GM12878 (cell line): ENCODE results near the gene PPP4R1. TPM values are rescaled to one million over a fixed set of nuclear protein-coding genes. Genes with fewer than 3 reads are reported as not detected.
A peak's percentile ranks its signal among the peaks of the same experiment; 100 is the strongest.

ENCODE experiments used
- ATAC-seq: fragments of 200-7000 bp; cut with Tn5 transposase; 3 replicates; pipeline ENCODE4 v1.9.1; 2020; ENCODE audit warnings: mild to moderate bottlenecking, moderate library complexity
- BruUV-seq: library from RNA; stranded (reverse); fragments of 400-500 nt; replicated peaks from 2 replicates; lab custom pipeline; 2021; lab: Mats Ljungman, UMichigan
- CTCF ChIA-PET: fragments of 300-600 bp; sonication (Branson Sonifier 250); formaldehyde crosslinking; extraction: SDS; loops from one replicate; lab custom pipeline; 2021; ENCODE audit warnings: inconsistent platforms; lab: Yijun Ruan, JAX
- POLR2A ChIA-PET: fragments of 350-600 bp; formaldehyde crosslinking; extraction: SDS; loops from one replicate; lab custom pipeline; 2021; ENCODE audit warnings: inconsistent platforms; lab: Charles Lee
- RAD21 ChIA-PET: fragments of 300-600 bp; sonication (Branson Sonifier 250); formaldehyde crosslinking; loops from one replicate; lab custom pipeline; 2023; ENCODE audit warnings: antibody characterized with exemption; ENCODE audit not compliant: unreplicated experiment; lab: Charles Lee
- SMC1A ChIA-PET: fragments of 300-600 bp; sonication (Branson Sonifier 250); formaldehyde crosslinking; loops from one replicate; lab custom pipeline; 2023; ENCODE audit not compliant: unreplicated experiment, uncharacterized antibody; lab: Charles Lee
- DNase-seq: peaks from one replicate; pipeline ENCODE4 v3.0.0-alpha.2; 2011; ENCODE audit warnings: low read depth, low spot score
- FAIRE-seq: peaks from 3 replicates; lab custom pipeline; 2011; peaks lifted over from hg19 to GRCh38; lab: Jason Lieb, UNC
- H2AFZ ChIP-seq: 2 replicates; pipeline ENCODE4 v1.6.0; 2011; ENCODE audit warnings: low read depth, low read length, control low read depth; ENCODE audit not compliant: control insufficient read depth
- H3K27ac ChIP-seq: 2 replicates; pipeline ENCODE4 v1.5.1; 2011; ENCODE audit warnings: control low read depth; ENCODE audit not compliant: control insufficient read depth, insufficient read depth
- H3K27me3 ChIP-seq, 2 experiments: replicated peaks in 1 of 2; 2 replicates each; pipeline versions ENCODE4 v1.6.0 to v1.6.1; 2011; ENCODE audit warnings: low read length in 1 of 2; ENCODE audit not compliant: control insufficient read depth in 2 of 2, insufficient read depth in 2 of 2
- H3K36me3 ChIP-seq, 2 experiments: 2 replicates each; pipeline ENCODE4 v1.5.1; 2011; ENCODE audit warnings: low read length in 1 of 2; ENCODE audit not compliant: control insufficient read depth in 2 of 2, insufficient read depth in 2 of 2
- H3K4me1 ChIP-seq: 2 replicates; pipeline ENCODE4 v1.6.1; 2011; ENCODE audit warnings: mild to moderate bottlenecking, low read length, moderate library complexity, mixed read lengths; ENCODE audit not compliant: control insufficient read depth, insufficient read depth
- H3K4me2 ChIP-seq: 2 replicates; pipeline ENCODE4 v1.6.0; 2011; ENCODE audit warnings: control low read depth; ENCODE audit not compliant: control insufficient read depth, insufficient read depth
- H3K4me3 ChIP-seq: fragments of 200-600 bp; sonication (generic); 2 replicates; pipeline ENCODE4 v1.5.1; 2016
- H3K79me2 ChIP-seq: 2 replicates; pipeline ENCODE4 v1.6.0; 2011; ENCODE audit warnings: low read length; ENCODE audit not compliant: control insufficient read depth, insufficient read depth
- H3K9ac ChIP-seq: 2 replicates; pipeline ENCODE4 v1.8.0; 2011; ENCODE audit warnings: low read length, control low read depth, mixed read lengths; ENCODE audit not compliant: control insufficient read depth, insufficient read depth
- H3K9me3 ChIP-seq: replicated peaks from 3 replicates; pipeline ENCODE4 v1.5.1; 2011; ENCODE audit warnings: mild to moderate bottlenecking, low read length; ENCODE audit not compliant: control insufficient read depth, insufficient read depth
- H4K20me1 ChIP-seq: 2 replicates; pipeline ENCODE4 v1.6.0; 2011; ENCODE audit not compliant: control insufficient read depth, insufficient read depth
- BCL11A ChIP-seq: IDR thresholded peaks from 2 replicates; pipeline ENCODE4 v1.6.1; 2011; ENCODE audit warnings: low read depth, low read length
- CREB1 ChIP-seq: IDR thresholded peaks from 2 replicates; pipeline ENCODE4 v1.6.1; 2012; ENCODE audit warnings: low read depth, mild to moderate bottlenecking, inconsistent platforms
- IKZF1 ChIP-seq: fragments of 450-650 bp; conservative IDR thresholded peaks from 2 replicates; pipeline ENCODE4 v1.6.1; 2017; ENCODE audit warnings: antibody characterized with exemption, mild to moderate bottlenecking
- NR2F1 ChIP-seq: fragments of 450-650 bp; conservative IDR thresholded peaks from 2 replicates; pipeline ENCODE4 v1.6.1; 2017; ENCODE audit warnings: mild to moderate bottlenecking
- RAD21 ChIP-seq: IDR thresholded peaks from 2 replicates; pipeline ENCODE4 v1.6.1; 2011; ENCODE audit warnings: mild to moderate bottlenecking, low read depth, low read length, moderate library complexity; ENCODE audit not compliant: insufficient read depth
- RFX5 ChIP-seq: IDR thresholded peaks from 2 replicates; pipeline ENCODE4 v1.6.1; 2011; ENCODE audit warnings: low read depth, low read length, improper control_type of control experiment
- SIX5 ChIP-seq: IDR thresholded peaks from 2 replicates; pipeline ENCODE4 v1.6.1; 2011; ENCODE audit warnings: mild to moderate bottlenecking, low read depth, low read length, moderate library complexity; ENCODE audit not compliant: severe bottlenecking
- SMAD1 ChIP-seq: fragments of 450-650 bp; IDR thresholded peaks from 2 replicates; pipeline ENCODE4 v1.6.1; 2018; ENCODE audit warnings: mild to moderate bottlenecking, low read depth; ENCODE audit not compliant: partially characterized antibody
- SMARCA5 ChIP-seq: fragments of 450-650 bp; IDR thresholded peaks from 2 replicates; pipeline ENCODE4 v1.6.1; 2017; ENCODE audit warnings: mild to moderate bottlenecking
- TAF1 ChIP-seq: IDR thresholded peaks from 2 replicates; pipeline ENCODE4 v1.6.1; 2011; ENCODE audit warnings: mild to moderate bottlenecking, low read depth, low read length, borderline replicate concordance
- TBL1XR1 ChIP-seq: IDR thresholded peaks from 2 replicates; pipeline ENCODE4 v1.6.1; 2012; ENCODE audit warnings: low read depth, low read length, improper control_type of control experiment
- TCF3 ChIP-seq: IDR thresholded peaks from 2 replicates; pipeline ENCODE4 v1.6.1; 2012; ENCODE audit warnings: low read depth, mild to moderate bottlenecking, low read length, borderline replicate concordance; ENCODE audit not compliant: insufficient read depth
- WGBS: methylation state at CpG from one replicate; pipeline ENCODE4 v1.1.6; 2016; ENCODE audit warnings: low lambda C conversion rate; ENCODE audit not compliant: insufficient replicate concordance, insufficient coverage; ENCODE audit errors: missing lambda C conversion rate; 5-methylcytosine and 5-hydroxymethylcytosine counted together
- in situ Hi-C: fragments of 300-500 bp; cut with MboI; formaldehyde crosslinking; loops from 9 replicates; pipeline ENCODE4 v1.14.3; 2018; ENCODE audit warnings: mixed read lengths
- intact Hi-C: fragments of 100-400 bp; cut with micrococcal nuclease; formaldehyde crosslinking; loops from one replicate; pipeline ENCODE4 v1.14.2; 2022; ENCODE audit not compliant: unreplicated experiment
- polyA plus RNA-seq, 11 experiments: library from polyadenylated mRNA; depleted of rRNA in 4 of 11; unstranded in 6 of 11; stranded (reverse) in 5 of 11; fragments of >200 nt; fragmentation: Nextera tagmentation in 4 of 11; fragmentation: Illumina TruSeq in 1 of 11; extraction: Ambion mirVana in 4 of 11; extraction: Trizol in 1 of 11; gene quantifications; 1 replicate in 1 of 11; 2 replicates in 10 of 11; pipeline versions ENCODE4 v1.2.1 to v1.2.3, GENCODE V29; 2011 to 2016; ENCODE audit warnings: inconsistent platforms in 2 of 11, missing spikeins in 2 of 11, low read depth in 1 of 11
- total RNA-seq, 4 experiments: library from RNA; depleted of rRNA in 3 of 4; stranded (reverse); fragments of >200 nt in 3 of 4; fragmentation: Illumina TruSeq in 1 of 4; extraction: Trizol in 1 of 4; gene quantifications; 2 replicates each; pipeline versions ENCODE4 v1.2.1 to v1.2.3, GENCODE V29; 2013 to 2021
- TF ChIP-seq, protein P1 (sequence below): IDR thresholded peaks from 2 replicates; pipeline ENCODE4 v1.6.1; 2011; ENCODE audit warnings: mild to moderate bottlenecking, low read depth, low read length, moderate library complexity; ENCODE audit not compliant: insufficient replicate concordance

PPP4R1 gene
- total and polyA plus RNA-seq, 10 of the 15 experiments (the other 5 are each of a cell fraction or from before 2014, with no cell fraction given): 10.9 to 44.4 (median 26.0) TPM

GRCh38 chr18:9609190-9609589, 5.2 kb downstream of the PPP4R1 start:
- Histone ChIP-seq H3K27ac (no peak overlapping the region), H3K27me3 (no peaks in the 10 kb centered on the region), H4K20me1 (0 out of 2 replicates have a peak, but pooled peaks cover 3% of the 10 kb centered on the region), H3K9ac (no peak overlapping the region), H3K4me2 (peak overlapping the region; percentile 18; the same call in 1 of the 2 replicates), H3K36me3 (no peaks in the 10 kb centered on the region; a peak in 1 of 4 replicates), H2AFZ (no peak overlapping the region), H3K9me3 (no peaks in the 10 kb centered on the region), H3K4me3 (no peak overlapping the region), H3K4me1 (peaks cover 17% of the 10 kb centered on the region), H3K79me2 (peaks cover 32% of the 10 kb centered on the region)
- SMC1A ChIA-PET: interaction anchor here (1.1 to 2.1 kb wide), 5 partner anchors 10 to 93 kb away, joined by 3 to 11 read pairs (median 3); no protein-coding TSS in a partner anchor
- no peak for DNase-seq
- intact Hi-C loops (no loop called here), in situ Hi-C loops (loop anchor here (25.0 kb wide), 1 partner anchor 303 kb away; the partner anchor contains the start of gene VAPA)
- no peak for TF ChIP-seq TCF3
- RAD21 ChIA-PET: interaction anchor here (1.1 kb wide), 1 partner anchor 64 kb away, joined by 3 read pairs; no protein-coding TSS in a partner anchor
- POLR2A ChIA-PET: interaction anchor here (0.5 kb wide), 1 partner anchor 1619 kb away, joined by 4 read pairs; no protein-coding TSS in a partner anchor
- WGBS: 98% methylated on average over 7 of the region's 7 CpGs
- ATAC-seq: no peak
- no TSS peak for BruUV-seq
- no peak for FAIRE-seq
- CTCF ChIA-PET: interaction anchor here (1.0 to 2.6 kb wide), 6 partner anchors 10 to 163 kb away, joined by 3 to 16 read pairs (median 4); no protein-coding TSS in a partner anchor

DNA sequence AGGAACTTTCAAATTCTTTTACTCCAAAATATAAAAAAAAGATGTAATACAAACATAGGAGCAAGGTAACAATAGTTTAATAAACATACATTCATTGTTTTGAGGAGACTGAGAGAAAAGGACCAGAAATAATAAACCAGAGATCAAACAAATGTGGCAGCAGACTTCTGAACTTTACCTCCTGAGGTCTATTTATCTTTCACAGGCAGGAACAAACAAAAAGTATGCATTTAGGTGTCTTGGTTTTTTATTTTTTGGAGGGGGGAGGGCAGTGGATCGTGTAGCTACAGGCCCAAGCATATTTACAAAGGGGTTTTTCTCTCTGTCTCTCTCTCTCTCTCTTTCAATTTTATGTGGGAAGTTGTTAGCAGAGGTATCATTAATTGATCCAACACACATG, 5.6 kb downstream of the PPP4R1 start:
- BruUV-seq: no TSS peak
- H3K4me3 ChIP-seq: no peak overlapping the region
- peaks cover 17% of the 10 kb centered on the region for H3K4me1 ChIP-seq
- H3K4me2 ChIP-seq: no peak overlapping the region
- H3K79me2 ChIP-seq: peaks cover 30% of the 10 kb centered on the region
- POLR2A ChIA-PET: no interaction called here
- H3K27ac ChIP-seq: no peak overlapping the region
- TF ChIP-seq TBL1XR1 (no peak), IKZF1 (no peak), SMAD1 (no peak), NR2F1 (no peak), SMARCA5 (no peak), TAF1 (no peak), SIX5 (no peak), RFX5 (no peak), RAD21 (no peak), BCL11A (no peak), CREB1 (no peak)
- TF ChIP-seq, protein P1, sequence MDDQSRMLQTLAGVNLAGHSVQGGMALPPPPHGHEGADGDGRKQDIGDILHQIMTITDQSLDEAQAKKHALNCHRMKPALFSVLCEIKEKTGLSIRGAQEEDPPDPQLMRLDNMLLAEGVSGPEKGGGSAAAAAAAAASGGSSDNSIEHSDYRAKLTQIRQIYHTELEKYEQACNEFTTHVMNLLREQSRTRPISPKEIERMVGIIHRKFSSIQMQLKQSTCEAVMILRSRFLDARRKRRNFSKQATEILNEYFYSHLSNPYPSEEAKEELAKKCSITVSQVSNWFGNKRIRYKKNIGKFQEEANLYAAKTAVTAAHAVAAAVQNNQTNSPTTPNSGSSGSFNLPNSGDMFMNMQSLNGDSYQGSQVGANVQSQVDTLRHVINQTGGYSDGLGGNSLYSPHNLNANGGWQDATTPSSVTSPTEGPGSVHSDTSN: no peak
- CTCF ChIA-PET: interaction anchor here (0.6 to 2.6 kb wide), 6 partner anchors 8 to 535 kb away, joined by 3 to 16 read pairs (median 3); no protein-coding TSS in a partner anchor
- H4K20me1 ChIP-seq: 0 out of 2 replicates have a peak, but pooled peaks cover 3% of the 10 kb centered on the region
- ATAC-seq (no peak), DNase-seq (no peak), FAIRE-seq (no peak)
- whole genome bisulfite sequencing: 75% methylated on average over 1 of the region's 1 CpG
- no peak overlapping the region for H2AFZ ChIP-seq
- in situ Hi-C loops (loop anchor here (25.0 kb wide), 1 partner anchor 304 kb away; the partner anchor contains the start of gene VAPA), intact Hi-C loops (no loop called here)
- no peak overlapping the region for H3K9ac ChIP-seq
- RAD21 ChIA-PET: interaction anchor here (1.2 kb wide), 1 partner anchor 162 kb away, joined by 3 read pairs; no protein-coding TSS in a partner anchor
- no peaks in the 10 kb centered on the region for H3K27me3 ChIP-seq
- H3K36me3 ChIP-seq: no peaks in the 10 kb centered on the region; a peak in 1 of 4 replicates
- H3K9me3 ChIP-seq: no peaks in the 10 kb centered on the region; the same call in 2 of the 3 replicates
- SMC1A ChIA-PET: interaction anchor here (1.0 to 2.1 kb wide), 7 partner anchors 10 to 307 kb away, joined by 3 to 11 read pairs (median 3); no protein-coding TSS in a partner anchor
